ENCODE results near the gene SBNO1.
"Not testable (repeated sequence)": the region's sequence is repeated elsewhere in the genome, so short reads cannot be mapped to it uniquely, and the experiment has no call there.

SBNO1 gene

GRCh38 chr12:123267991-123268843, 96.4 kb downstream of the SBNO1 start:
- no peak for DNase-seq

- DNase-seq = no peak
Measured at GRCh38 chr12:123267335-123267920, 97.2 kb downstream of the SBNO1 start.

GRCh38 chr12:123266679-123267277, 97.9 kb downstream of the SBNO1 start:
- no peak for DNase-seq

GRCh38 chr12:123265851-123266678, 98.6 kb downstream of the SBNO1 start:
- no peak for DNase-seq

- no peak for DNase-seq
Measured at GRCh38 chr12:123264642-123265041, 100.0 kb downstream of the SBNO1 start.

- DNase-seq = no peak
Measured at GRCh38 chr12:123263196-123263817, 101.3 kb downstream of the SBNO1 start.

GRCh38 chr12:123261196-123261595, 103.5 kb downstream of the SBNO1 start:
- no peak for DNase-seq

GRCh38 chr12:123260081-123260480, 104.6 kb downstream of the SBNO1 start:
- DNase-seq = no peak

GRCh38 chr12:123258593-123258992, 106.1 kb downstream of the SBNO1 start:
- DNase-seq = no peak

- no peak for DNase-seq
Measured at GRCh38 chr12:123254853-123255446, 109.7 kb downstream of the SBNO1 start.

- DNase-seq = no peak
Measured at GRCh38 chr12:123253641-123254459, 110.8 kb downstream of the SBNO1 start.

- DNase-seq = not testable (repeated sequence)
Measured at GRCh38 chr12:123252365-123252764, 112.3 kb downstream of the SBNO1 start.

GRCh38 chr12:123251403-123252076, 113.1 kb downstream of the SBNO1 start:
- no peak for DNase-seq

- DNase-seq = no peak
Measured at GRCh38 chr12:123250471-123251383, 113.9 kb downstream of the SBNO1 start.

- not testable (repeated sequence) for DNase-seq
Measured at GRCh38 chr12:123248996-123249741, 115.5 kb downstream of the SBNO1 start.

- not testable (repeated sequence) for DNase-seq
Measured at GRCh38 chr12:123248129-123248528, 116.5 kb downstream of the SBNO1 start.

GRCh38 chr12:123245678-123246077, 119.0 kb downstream of the SBNO1 start:
- DNase-seq = no peak

- no peak for DNase-seq
Measured at GRCh38 chr12:123243671-123244262, 120.9 kb downstream of the SBNO1 start.
